Gastroesophageal sphincter (tissue), 3 donors: ENCODE results near the gene RAB11FIP5.

Source experiments
- POLR2A ChIP-seq, 2 donors: fragments of 450-650 bp; IDR thresholded peaks; one replicate each; pipeline ENCODE4 v1.6.1; 2017; ENCODE audit warnings: antibody characterized with exemption in 2 of 2, mild to moderate bottlenecking in 2 of 2, moderate library complexity in 1 of 2
- POLR2AphosphoS5 ChIP-seq: sonication (generic); formaldehyde crosslinking; IDR thresholded peaks from one replicate; pipeline ENCODE4 v1.6.1; 2017; ENCODE audit warnings: antibody characterized with exemption
- TF ChIP-seq, protein P1 (sequence below), 4 experiments: fragments of 200-600 bp in 2 of 4; fragments of 450-650 bp in 2 of 4; sonication (generic) in 1 of 4; IDR thresholded peaks; one replicate each; pipeline ENCODE4 v1.5.1; 2017 to 2019; ENCODE audit warnings: antibody characterized with exemption in 4 of 4, mild to moderate bottlenecking in 2 of 4, moderate library complexity in 2 of 4

DNA sequence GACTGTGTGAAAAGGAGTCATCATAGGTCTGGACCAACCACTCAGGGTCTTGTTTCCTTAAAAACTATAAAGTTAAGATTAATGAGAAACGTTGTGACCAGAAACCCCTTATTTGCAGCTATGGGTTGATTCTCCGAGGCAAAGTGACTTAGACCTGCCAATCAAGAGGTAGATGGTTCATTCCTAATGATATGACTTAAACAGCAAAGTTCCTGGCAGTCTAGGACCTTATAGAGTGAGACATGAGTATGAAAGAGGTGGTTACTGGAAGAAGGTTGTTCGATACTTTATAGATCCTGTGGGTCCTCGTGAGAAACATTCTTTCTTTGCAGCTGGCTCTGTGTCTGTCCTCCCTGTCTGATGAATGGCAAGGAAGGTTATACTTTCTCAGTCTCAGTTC is 49.3 kb downstream of the RAB11FIP5 start:
- TF ChIP-seq, protein P1, sequence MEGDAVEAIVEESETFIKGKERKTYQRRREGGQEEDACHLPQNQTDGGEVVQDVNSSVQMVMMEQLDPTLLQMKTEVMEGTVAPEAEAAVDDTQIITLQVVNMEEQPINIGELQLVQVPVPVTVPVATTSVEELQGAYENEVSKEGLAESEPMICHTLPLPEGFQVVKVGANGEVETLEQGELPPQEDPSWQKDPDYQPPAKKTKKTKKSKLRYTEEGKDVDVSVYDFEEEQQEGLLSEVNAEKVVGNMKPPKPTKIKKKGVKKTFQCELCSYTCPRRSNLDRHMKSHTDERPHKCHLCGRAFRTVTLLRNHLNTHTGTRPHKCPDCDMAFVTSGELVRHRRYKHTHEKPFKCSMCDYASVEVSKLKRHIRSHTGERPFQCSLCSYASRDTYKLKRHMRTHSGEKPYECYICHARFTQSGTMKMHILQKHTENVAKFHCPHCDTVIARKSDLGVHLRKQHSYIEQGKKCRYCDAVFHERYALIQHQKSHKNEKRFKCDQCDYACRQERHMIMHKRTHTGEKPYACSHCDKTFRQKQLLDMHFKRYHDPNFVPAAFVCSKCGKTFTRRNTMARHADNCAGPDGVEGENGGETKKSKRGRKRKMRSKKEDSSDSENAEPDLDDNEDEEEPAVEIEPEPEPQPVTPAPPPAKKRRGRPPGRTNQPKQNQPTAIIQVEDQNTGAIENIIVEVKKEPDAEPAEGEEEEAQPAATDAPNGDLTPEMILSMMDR (IDR thresholded peaks at IDR 0.05), result no peak
- no peak for TF ChIP-seq POLR2AphosphoS5
- no peak for TF ChIP-seq POLR2A (IDR thresholded peaks at IDR 0.05)
